SK-N-SH (cell line): ENCODE results near the gene COBL. TPM values are rescaled to one million over a fixed set of nuclear protein-coding genes. Genes with fewer than 3 reads are reported as not detected.

ENCODE experiments used
- CTCF ChIA-PET: fragments of 300-600, 350-600 bp; formaldehyde crosslinking; extraction: SDS; loops from one replicate; lab custom pipeline; 2021; lab: Yijun Ruan, JAX
- POLR2A ChIA-PET: fragments of 350-600 bp; sonication (Branson Sonifier 250); formaldehyde crosslinking; extraction: SDS; loops from one replicate; lab custom pipeline; 2020; ENCODE audit warnings: antibody characterized with exemption, inconsistent platforms; lab: Yijun Ruan, JAX
- DNase-seq: peaks from one replicate; pipeline ENCODE4 v3.0.0; 2012
- H2AFZ ChIP-seq: fragments of 200-600 bp; sonication (generic); 2 replicates; pipeline ENCODE4 v1.8.1; 2016; ENCODE audit warnings: antibody characterized with exemption, mild to moderate bottlenecking, low read depth
- H3F3A ChIP-seq: fragments of 200-600 bp; sonication (generic); replicated peaks from 2 replicates; pipeline ENCODE3; 2016; ENCODE audit warnings: antibody characterized with exemption, mild to moderate bottlenecking; ENCODE audit not compliant: insufficient read depth
- H3K27ac ChIP-seq, 2 experiments: fragments of 200-500 bp in 1 of 2; fragments of 200-600 bp in 1 of 2; sonication (Bioruptor generic) in 1 of 2; sonication (generic), shearing (Covaris generic) in 1 of 2; 2 replicates each; pipeline versions ENCODE4 v1.5.1 to v1.6.1; 2014 to 2016; ENCODE audit warnings: low read depth in 2 of 2, inconsistent platforms in 1 of 2, low read length in 1 of 2, mild to moderate bottlenecking in 1 of 2, mixed read lengths in 1 of 2
- H3K27me3 ChIP-seq: fragments of 200-600 bp; sonication (generic), shearing (Covaris generic); 2 replicates; pipeline ENCODE4 v1.6.1; 2016; ENCODE audit warnings: mixed run types; ENCODE audit not compliant: insufficient read depth
- H3K36me3 ChIP-seq, 2 experiments: fragments of 200-500 bp in 1 of 2; fragments of 200-600 bp in 1 of 2; sonication (Bioruptor generic) in 1 of 2; sonication (generic) in 1 of 2; replicated peaks in 1 of 2; 2 replicates each; pipeline versions ENCODE3 to v1.5.1; 2014 to 2016; ENCODE audit warnings: low read length in 1 of 2, mild to moderate bottlenecking in 1 of 2; ENCODE audit not compliant: insufficient read depth in 2 of 2, control insufficient read depth in 1 of 2
- H3K4me1 ChIP-seq, 2 experiments: fragments of 200-500 bp in 1 of 2; fragments of 200-600 bp in 1 of 2; sonication (Bioruptor generic) in 1 of 2; sonication (generic), shearing (Covaris generic) in 1 of 2; 2 replicates each; pipeline versions ENCODE4 v1.5.1 to v1.6.1; 2014 to 2016; ENCODE audit warnings: low read depth in 1 of 2, low read length in 1 of 2, mixed run types in 1 of 2; ENCODE audit not compliant: insufficient read depth in 2 of 2, control insufficient read depth in 1 of 2
- H3K4me2 ChIP-seq: fragments of 200-600 bp; sonication (generic), shearing (Covaris generic); 2 replicates; pipeline ENCODE4 v1.6.1; 2017; ENCODE audit warnings: mixed run types
- H3K4me3 ChIP-seq, 2 experiments: fragments of 200-500 bp in 1 of 2; fragments of 200-600 bp in 1 of 2; sonication (Bioruptor generic) in 1 of 2; sonication (generic), shearing (Covaris generic) in 1 of 2; 2 replicates each; pipeline versions ENCODE4 v1.5.1 to v1.8.1; 2014 to 2016; ENCODE audit warnings: low read depth in 2 of 2, inconsistent platforms in 1 of 2, low read length in 1 of 2, mild to moderate bottlenecking in 1 of 2, mixed read lengths in 1 of 2, moderate library complexity in 1 of 2
- H3K79me2 ChIP-seq: fragments of 200-600 bp; sonication (generic); 2 replicates; pipeline ENCODE4 v1.8.1; 2017; ENCODE audit warnings: mild to moderate bottlenecking; ENCODE audit not compliant: insufficient read depth
- H3K9ac ChIP-seq: fragments of 200-600 bp; sonication (generic); 2 replicates; pipeline ENCODE4 v1.6.1; 2017; ENCODE audit warnings: mixed run types
- H3K9me2 ChIP-seq: fragments of 200-600 bp; sonication (generic); 2 replicates; pipeline ENCODE4 v1.6.1; 2017; ENCODE audit warnings: mixed run types
- H3K9me3 ChIP-seq: fragments of 200-600 bp; sonication (generic); 2 replicates; pipeline ENCODE4 v1.6.1; 2017; ENCODE audit warnings: mixed run types, mild to moderate bottlenecking, moderate library complexity
- H4K20me1 ChIP-seq: fragments of 200-600 bp; sonication (generic); 2 replicates; pipeline ENCODE4 v1.6.1; 2017; ENCODE audit warnings: mild to moderate bottlenecking, mixed run types; ENCODE audit not compliant: insufficient read depth
- FOXJ3 ChIP-seq: sonication (generic); formaldehyde crosslinking; IDR thresholded peaks from 2 replicates; pipeline ENCODE4 v1.5.1; 2020; ENCODE audit warnings: mild to moderate bottlenecking, missing genetic modification reagents
- GABPA ChIP-seq: IDR thresholded peaks from 2 replicates; pipeline ENCODE4 v1.4.0; 2012; ENCODE audit warnings: low read depth, mild to moderate bottlenecking
- GATA2 ChIP-seq: sonication (generic); formaldehyde crosslinking; IDR thresholded peaks from 2 replicates; pipeline ENCODE4 v1.5.0; 2020; ENCODE audit warnings: mild to moderate bottlenecking, missing genetic modification reagents
- JUND ChIP-seq: IDR thresholded peaks from 2 replicates; pipeline ENCODE4 v1.4.0; 2012
- NRF1 ChIP-seq: IDR thresholded peaks from 2 replicates; pipeline ENCODE4 v1.6.1; 2012; ENCODE audit warnings: low read depth, mild to moderate bottlenecking, low read length
- POLR2AphosphoS5 ChIP-seq: IDR thresholded peaks from 2 replicates; pipeline ENCODE4 v1.6.1; 2012; ENCODE audit warnings: low read depth, low read length
- RAD21 ChIP-seq: IDR thresholded peaks from 2 replicates; pipeline ENCODE4 v1.6.1; 2012; ENCODE audit warnings: mild to moderate bottlenecking, low read length
- RXRA ChIP-seq: IDR thresholded peaks from 2 replicates; pipeline ENCODE4 v1.4.0; 2012; ENCODE audit warnings: low read depth, mild to moderate bottlenecking, borderline replicate concordance
- TAF1 ChIP-seq: IDR thresholded peaks from 2 replicates; pipeline ENCODE4 v1.6.1; 2012; ENCODE audit warnings: low read depth, mild to moderate bottlenecking, low read length, moderate library complexity, borderline replicate concordance
- TCF12 ChIP-seq: IDR thresholded peaks from 2 replicates; pipeline ENCODE4 v1.4.0; 2012
- TEAD4 ChIP-seq: IDR thresholded peaks from 2 replicates; pipeline ENCODE4 v1.4.0; 2012; ENCODE audit warnings: mild to moderate bottlenecking, borderline replicate concordance; ENCODE audit not compliant: insufficient read depth
- WGBS: methylation state at CpG from one replicate; pipeline ENCODE4 v1.1.6; 2017; ENCODE audit warnings: low lambda C conversion rate; 5-methylcytosine and 5-hydroxymethylcytosine counted together
- polyA plus RNA-seq, 3 experiments: library from polyadenylated mRNA; depleted of rRNA; stranded (reverse); fragments of >200 nt; gene quantifications; 2 replicates each; pipeline ENCODE4 v1.2.3, GENCODE V29; 2012
- TF ChIP-seq, protein P1 (sequence below): fragments of 200-600 bp; sonication (generic); IDR thresholded peaks from 2 replicates; pipeline ENCODE4 v1.6.1; 2017; ENCODE audit warnings: antibody characterized with exemption, mild to moderate bottlenecking, moderate library complexity
- TF ChIP-seq, protein P2 (sequence below): IDR thresholded peaks from 2 replicates; pipeline ENCODE4 v1.6.1; 2012; ENCODE audit warnings: mild to moderate bottlenecking, low read depth, low read length, moderate library complexity
- TF ChIP-seq, protein P3 (sequence below): IDR thresholded peaks from 2 replicates; pipeline ENCODE4; 2012
- TF ChIP-seq, protein P4 (sequence below): fragments of 150-350 bp; IDR thresholded peaks from 2 replicates; pipeline ENCODE4 v1.6.1; 2017; ENCODE audit warnings: antibody characterized with exemption, low read length, low read depth, borderline replicate concordance
- TF ChIP-seq, protein P5 (sequence below): IDR thresholded peaks from 2 replicates; pipeline ENCODE4 v1.4.0; 2012; ENCODE audit warnings: low read depth, borderline replicate concordance

Gene COBL
- polyA plus RNA-seq, 1 of the 3 experiments (the other 2 are of a cell fraction): under 0.01 TPM

DNA sequence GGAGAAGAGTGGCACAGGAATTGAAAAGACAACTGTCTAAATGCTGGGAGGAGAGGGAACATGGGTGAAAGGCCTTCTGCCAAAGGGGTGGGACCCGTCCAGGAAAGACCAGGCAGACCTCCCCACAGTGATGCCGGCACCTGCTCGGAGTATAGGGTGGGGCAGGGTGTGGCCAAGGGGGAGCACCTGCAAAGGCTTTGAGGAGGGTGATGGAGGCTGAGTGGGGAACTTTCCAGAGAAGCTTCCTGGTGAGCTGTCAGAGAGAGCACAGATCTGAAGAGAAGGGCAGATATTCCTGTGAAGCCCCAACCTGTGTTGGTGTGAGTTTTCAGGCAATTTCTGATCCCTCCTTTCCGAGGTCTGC, 270.5 kb downstream of the COBL start:
- H3K9me3 ChIP-seq: no peaks in the 10 kb centered on the region
- H3K9ac ChIP-seq: no peak overlapping the region
- no peaks in the 10 kb centered on the region for H3K4me1 ChIP-seq
- H4K20me1 ChIP-seq: no peaks in the 10 kb centered on the region
- peak overlapping the region; percentile 10; the same call in 1 of the 2 replicates for H3K4me2 ChIP-seq
- peaks cover 75% of the 10 kb centered on the region for H3K27me3 ChIP-seq
- POLR2A ChIA-PET: no interaction called here
- no peaks in the 10 kb centered on the region for H3K36me3 ChIP-seq
- H3K4me3 ChIP-seq: no peak overlapping the region
- no peaks in the 10 kb centered on the region for H3K79me2 ChIP-seq
- H3K27ac ChIP-seq: no peak overlapping the region
- 34% methylated on average over 4 of the region's 4 CpGs for WGBS
- no peak overlapping the region for H2AFZ ChIP-seq
- H3F3A ChIP-seq: no peaks in the 10 kb centered on the region
- no peaks in the 10 kb centered on the region for H3K9me2 ChIP-seq
- DNase-seq: no peak
- CTCF ChIA-PET: no interaction called here
- TF ChIP-seq GABPA (no peak), RXRA (no peak), GATA2 (CRISPR knock-in tag) (no peak), TEAD4 (no peak), POLR2AphosphoS5 (no peak), NRF1 (no peak), TAF1 (no peak), TCF12 (no peak), FOXJ3 (no peak), RAD21 (no peak), JUND (no peak)
- TF ChIP-seq, protein P1, sequence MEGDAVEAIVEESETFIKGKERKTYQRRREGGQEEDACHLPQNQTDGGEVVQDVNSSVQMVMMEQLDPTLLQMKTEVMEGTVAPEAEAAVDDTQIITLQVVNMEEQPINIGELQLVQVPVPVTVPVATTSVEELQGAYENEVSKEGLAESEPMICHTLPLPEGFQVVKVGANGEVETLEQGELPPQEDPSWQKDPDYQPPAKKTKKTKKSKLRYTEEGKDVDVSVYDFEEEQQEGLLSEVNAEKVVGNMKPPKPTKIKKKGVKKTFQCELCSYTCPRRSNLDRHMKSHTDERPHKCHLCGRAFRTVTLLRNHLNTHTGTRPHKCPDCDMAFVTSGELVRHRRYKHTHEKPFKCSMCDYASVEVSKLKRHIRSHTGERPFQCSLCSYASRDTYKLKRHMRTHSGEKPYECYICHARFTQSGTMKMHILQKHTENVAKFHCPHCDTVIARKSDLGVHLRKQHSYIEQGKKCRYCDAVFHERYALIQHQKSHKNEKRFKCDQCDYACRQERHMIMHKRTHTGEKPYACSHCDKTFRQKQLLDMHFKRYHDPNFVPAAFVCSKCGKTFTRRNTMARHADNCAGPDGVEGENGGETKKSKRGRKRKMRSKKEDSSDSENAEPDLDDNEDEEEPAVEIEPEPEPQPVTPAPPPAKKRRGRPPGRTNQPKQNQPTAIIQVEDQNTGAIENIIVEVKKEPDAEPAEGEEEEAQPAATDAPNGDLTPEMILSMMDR: no peak
- TF ChIP-seq, protein P2, sequence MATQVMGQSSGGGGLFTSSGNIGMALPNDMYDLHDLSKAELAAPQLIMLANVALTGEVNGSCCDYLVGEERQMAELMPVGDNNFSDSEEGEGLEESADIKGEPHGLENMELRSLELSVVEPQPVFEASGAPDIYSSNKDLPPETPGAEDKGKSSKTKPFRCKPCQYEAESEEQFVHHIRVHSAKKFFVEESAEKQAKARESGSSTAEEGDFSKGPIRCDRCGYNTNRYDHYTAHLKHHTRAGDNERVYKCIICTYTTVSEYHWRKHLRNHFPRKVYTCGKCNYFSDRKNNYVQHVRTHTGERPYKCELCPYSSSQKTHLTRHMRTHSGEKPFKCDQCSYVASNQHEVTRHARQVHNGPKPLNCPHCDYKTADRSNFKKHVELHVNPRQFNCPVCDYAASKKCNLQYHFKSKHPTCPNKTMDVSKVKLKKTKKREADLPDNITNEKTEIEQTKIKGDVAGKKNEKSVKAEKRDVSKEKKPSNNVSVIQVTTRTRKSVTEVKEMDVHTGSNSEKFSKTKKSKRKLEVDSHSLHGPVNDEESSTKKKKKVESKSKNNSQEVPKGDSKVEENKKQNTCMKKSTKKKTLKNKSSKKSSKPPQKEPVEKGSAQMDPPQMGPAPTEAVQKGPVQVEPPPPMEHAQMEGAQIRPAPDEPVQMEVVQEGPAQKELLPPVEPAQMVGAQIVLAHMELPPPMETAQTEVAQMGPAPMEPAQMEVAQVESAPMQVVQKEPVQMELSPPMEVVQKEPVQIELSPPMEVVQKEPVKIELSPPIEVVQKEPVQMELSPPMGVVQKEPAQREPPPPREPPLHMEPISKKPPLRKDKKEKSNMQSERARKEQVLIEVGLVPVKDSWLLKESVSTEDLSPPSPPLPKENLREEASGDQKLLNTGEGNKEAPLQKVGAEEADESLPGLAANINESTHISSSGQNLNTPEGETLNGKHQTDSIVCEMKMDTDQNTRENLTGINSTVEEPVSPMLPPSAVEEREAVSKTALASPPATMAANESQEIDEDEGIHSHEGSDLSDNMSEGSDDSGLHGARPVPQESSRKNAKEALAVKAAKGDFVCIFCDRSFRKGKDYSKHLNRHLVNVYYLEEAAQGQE: no peak
- TF ChIP-seq, protein P3, sequence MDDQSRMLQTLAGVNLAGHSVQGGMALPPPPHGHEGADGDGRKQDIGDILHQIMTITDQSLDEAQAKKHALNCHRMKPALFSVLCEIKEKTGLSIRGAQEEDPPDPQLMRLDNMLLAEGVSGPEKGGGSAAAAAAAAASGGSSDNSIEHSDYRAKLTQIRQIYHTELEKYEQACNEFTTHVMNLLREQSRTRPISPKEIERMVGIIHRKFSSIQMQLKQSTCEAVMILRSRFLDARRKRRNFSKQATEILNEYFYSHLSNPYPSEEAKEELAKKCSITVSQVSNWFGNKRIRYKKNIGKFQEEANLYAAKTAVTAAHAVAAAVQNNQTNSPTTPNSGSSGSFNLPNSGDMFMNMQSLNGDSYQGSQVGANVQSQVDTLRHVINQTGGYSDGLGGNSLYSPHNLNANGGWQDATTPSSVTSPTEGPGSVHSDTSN: no peak
- TF ChIP-seq, protein P4, sequence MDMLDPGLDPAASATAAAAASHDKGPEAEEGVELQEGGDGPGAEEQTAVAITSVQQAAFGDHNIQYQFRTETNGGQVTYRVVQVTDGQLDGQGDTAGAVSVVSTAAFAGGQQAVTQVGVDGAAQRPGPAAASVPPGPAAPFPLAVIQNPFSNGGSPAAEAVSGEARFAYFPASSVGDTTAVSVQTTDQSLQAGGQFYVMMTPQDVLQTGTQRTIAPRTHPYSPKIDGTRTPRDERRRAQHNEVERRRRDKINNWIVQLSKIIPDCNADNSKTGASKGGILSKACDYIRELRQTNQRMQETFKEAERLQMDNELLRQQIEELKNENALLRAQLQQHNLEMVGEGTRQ: no peak
- TF ChIP-seq, protein P5, sequence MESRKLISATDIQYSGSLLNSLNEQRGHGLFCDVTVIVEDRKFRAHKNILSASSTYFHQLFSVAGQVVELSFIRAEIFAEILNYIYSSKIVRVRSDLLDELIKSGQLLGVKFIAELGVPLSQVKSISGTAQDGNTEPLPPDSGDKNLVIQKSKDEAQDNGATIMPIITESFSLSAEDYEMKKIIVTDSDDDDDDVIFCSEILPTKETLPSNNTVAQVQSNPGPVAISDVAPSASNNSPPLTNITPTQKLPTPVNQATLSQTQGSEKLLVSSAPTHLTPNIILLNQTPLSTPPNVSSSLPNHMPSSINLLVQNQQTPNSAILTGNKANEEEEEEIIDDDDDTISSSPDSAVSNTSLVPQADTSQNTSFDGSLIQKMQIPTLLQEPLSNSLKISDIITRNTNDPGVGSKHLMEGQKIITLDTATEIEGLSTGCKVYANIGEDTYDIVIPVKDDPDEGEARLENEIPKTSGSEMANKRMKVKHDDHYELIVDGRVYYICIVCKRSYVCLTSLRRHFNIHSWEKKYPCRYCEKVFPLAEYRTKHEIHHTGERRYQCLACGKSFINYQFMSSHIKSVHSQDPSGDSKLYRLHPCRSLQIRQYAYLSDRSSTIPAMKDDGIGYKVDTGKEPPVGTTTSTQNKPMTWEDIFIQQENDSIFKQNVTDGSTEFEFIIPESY: no peak
